ENCODE measurements around the gene HK1.

The HK1 gene

DNA sequence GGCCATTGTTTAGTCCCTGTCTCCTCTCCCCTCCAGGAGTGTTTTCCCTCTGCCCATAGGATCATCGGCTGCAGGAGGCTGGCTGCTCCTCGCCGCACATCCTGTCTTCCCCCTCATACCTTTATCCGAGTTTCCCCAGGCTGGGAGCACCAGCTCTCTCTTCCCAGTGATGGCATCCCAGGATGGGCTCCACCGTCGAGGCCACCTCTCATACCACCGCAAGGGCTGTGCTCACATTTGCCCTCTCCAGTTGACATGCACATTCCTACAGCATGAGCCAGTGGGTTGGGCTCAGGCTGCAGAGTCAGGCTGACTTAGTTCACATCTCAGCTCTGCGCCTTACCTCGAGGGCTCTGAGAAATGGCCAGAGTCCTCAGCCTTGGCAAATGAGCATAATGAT is 46.0 kb upstream of the HK1 start:
- no peak for DNase-seq
- H3K4me3 ChIP-seq (ENCODE audit: low read length) = no peak overlapping the region
- peaks cover 17% of the 10 kb centered on the region for H3K4me1 ChIP-seq (ENCODE audit: low read length)
- no peaks in the 10 kb centered on the region for H3K9me2 ChIP-seq (replicated peaks; ENCODE audit: insufficient read depth, low read length)
- H3K4me2 ChIP-seq (ENCODE audit: low read depth, low read length) = no peak overlapping the region
- no peaks in the 10 kb centered on the region for H3K27me3 ChIP-seq (replicated peaks; ENCODE audit: insufficient read depth, low read length)
- no peak overlapping the region for H3K9ac ChIP-seq (ENCODE audit: low read length)
- H4K20me1 ChIP-seq (ENCODE audit: insufficient read depth, low read length) = no peaks in the 10 kb centered on the region
- no peaks in the 10 kb centered on the region for H3K79me2 ChIP-seq (ENCODE audit: low read length)
- no peaks in the 10 kb centered on the region for H3K36me3 ChIP-seq (replicated peaks; ENCODE audit: insufficient read depth, low read length)
- H2AFZ ChIP-seq (ENCODE audit: low read length) = no peak overlapping the region
- no peak overlapping the region for H3K27ac ChIP-seq (ENCODE audit: low read length)
- no peaks in the 10 kb centered on the region for H3F3A ChIP-seq (ENCODE audit: insufficient read depth, low read length)
- TF ChIP-seq EZH2 (optimal IDR thresholded peaks at IDR 0.05; ENCODE audit: low read depth, low read length) (no peak), CTCF (IDR thresholded peaks at IDR 0.05; ENCODE audit: low read length) (no peak), EZH2phosphoT487 (IDR thresholded peaks at IDR 0.05; ENCODE audit: low read length) (no peak)
- H3K9me3 ChIP-seq (replicated peaks; ENCODE audit: insufficient read depth, low read length) = no peaks in the 10 kb centered on the region

- no peaks in the 10 kb centered on the region for H4K20me1 ChIP-seq (ENCODE audit: insufficient read depth, low read length)
- no peak overlapping the region for H2AFZ ChIP-seq (ENCODE audit: low read length)
- DNase-seq = no peak
- no peak overlapping the region for H3K4me2 ChIP-seq (ENCODE audit: low read depth, low read length)
- H3K79me2 ChIP-seq (ENCODE audit: low read length) = no peaks in the 10 kb centered on the region
- H3K9me3 ChIP-seq (replicated peaks; ENCODE audit: insufficient read depth, low read length) = no peaks in the 10 kb centered on the region
- no peaks in the 10 kb centered on the region for H3K36me3 ChIP-seq (replicated peaks; ENCODE audit: insufficient read depth, low read length)
- no peak overlapping the region for H3K4me3 ChIP-seq (ENCODE audit: low read length)
- no peaks in the 10 kb centered on the region for H3K27me3 ChIP-seq (replicated peaks; ENCODE audit: insufficient read depth, low read length)
- H3K9ac ChIP-seq (ENCODE audit: low read length) = no peak overlapping the region
- H3K9me2 ChIP-seq (replicated peaks; ENCODE audit: insufficient read depth, low read length) = no peaks in the 10 kb centered on the region
- no peak overlapping the region for H3K27ac ChIP-seq (ENCODE audit: low read length)
- no peak for TF ChIP-seq EZH2 (optimal IDR thresholded peaks at IDR 0.05; ENCODE audit: low read depth, low read length)
- no peak for TF ChIP-seq CTCF (IDR thresholded peaks at IDR 0.05; ENCODE audit: low read length)
- TF ChIP-seq EZH2phosphoT487 (IDR thresholded peaks at IDR 0.05; ENCODE audit: low read length) = no peak
- H3F3A ChIP-seq (ENCODE audit: insufficient read depth, low read length) = no peaks in the 10 kb centered on the region
- H3K4me1 ChIP-seq (ENCODE audit: low read length) = peaks cover 17% of the 10 kb centered on the region
These were observed 45.4 kb upstream of the HK1 start for GRCh38 chr10:69232736-69233480.

DNA sequence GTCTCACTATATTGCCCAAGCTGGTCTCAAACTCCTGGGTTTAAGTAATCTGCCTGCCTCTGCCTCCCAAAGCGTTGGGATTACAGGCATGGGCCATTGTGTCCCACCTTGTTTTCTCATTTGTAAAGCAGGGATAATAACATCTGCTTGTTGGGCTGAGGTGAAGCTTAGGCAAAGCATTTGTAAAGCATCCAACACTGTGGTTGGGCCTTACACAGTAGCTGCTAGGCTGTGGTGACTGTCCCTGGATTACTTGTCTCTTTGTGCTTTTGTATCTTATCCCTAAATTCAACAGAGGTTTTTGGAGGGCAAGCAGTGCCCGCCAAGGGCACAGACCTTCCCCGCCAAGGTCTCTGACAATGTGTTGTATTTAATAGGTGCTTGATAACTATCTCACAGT is 43.8 kb upstream of the HK1 start:
- TF ChIP-seq EZH2 (optimal IDR thresholded peaks at IDR 0.05; ENCODE audit: low read depth, low read length) (no peak), CTCF (IDR thresholded peaks at IDR 0.05; ENCODE audit: low read length) (no peak), EZH2phosphoT487 (IDR thresholded peaks at IDR 0.05; ENCODE audit: low read length) (no peak)
- H3K4me2 ChIP-seq (ENCODE audit: low read depth, low read length) = no peak overlapping the region
- H3K9me2 ChIP-seq (replicated peaks; ENCODE audit: insufficient read depth, low read length) = no peaks in the 10 kb centered on the region
- no peak for DNase-seq
- no peak overlapping the region for H2AFZ ChIP-seq (ENCODE audit: low read length)
- no peak overlapping the region for H3K27ac ChIP-seq (ENCODE audit: low read length)
- no peak overlapping the region for H3K4me3 ChIP-seq (ENCODE audit: low read length)
- no peaks in the 10 kb centered on the region for H4K20me1 ChIP-seq (ENCODE audit: insufficient read depth, low read length)
- H3F3A ChIP-seq (ENCODE audit: insufficient read depth, low read length) = no peaks in the 10 kb centered on the region
- H3K36me3 ChIP-seq (replicated peaks; ENCODE audit: insufficient read depth, low read length) = no peaks in the 10 kb centered on the region
- no peaks in the 10 kb centered on the region for H3K79me2 ChIP-seq (ENCODE audit: low read length)
- peaks cover 4% of the 10 kb centered on the region for H3K4me1 ChIP-seq (ENCODE audit: low read length)
- H3K9me3 ChIP-seq (replicated peaks; ENCODE audit: insufficient read depth, low read length) = no peaks in the 10 kb centered on the region
- no peak overlapping the region for H3K9ac ChIP-seq (ENCODE audit: low read length)
- H3K27me3 ChIP-seq (replicated peaks; ENCODE audit: insufficient read depth, low read length) = no peaks in the 10 kb centered on the region

Measured in MM.1S (cell line).